Caki2 (cell line): ENCODE results near the gene NANOS2. TPM values are rescaled to one million over a fixed set of nuclear protein-coding genes. Genes with fewer than 3 reads are reported as not detected.
"Not testable (repeated sequence)": the region's sequence is repeated elsewhere in the genome, so short reads cannot be mapped to it uniquely, and the experiment has no call there.

ENCODE experiments used
- DNase-seq: peaks from one replicate; pipeline ENCODE4 v3.0.0-alpha.2; 2015; ENCODE audit warnings: low read depth
- in situ Hi-C: cut with HindIII; loops from 2 replicates; pipeline ENCODE4 v1.10.0; 2016; ENCODE audit warnings: low sequenced_read_pairs, low pct_unique_long_range_greater_than_20kb, mixed read lengths
- total RNA-seq: library from RNA; depleted of rRNA; stranded (reverse); fragments of >200 nt; shearing (Covaris generic); gene quantifications from 2 replicates; pipeline ENCODE4 v1.2.3, GENCODE V29; 2014; ENCODE audit warnings: low replicate concordance

NANOS2 gene
- total RNA-seq, 1 experiment from 2014 or later, result not detected

GRCh38 chr19:45882652-45883585 lies 31.7 kb downstream of the NANOS2 start:
- peak; percentile 93 for DNase-seq
- in situ Hi-C loops, result no loop called here

DNA sequence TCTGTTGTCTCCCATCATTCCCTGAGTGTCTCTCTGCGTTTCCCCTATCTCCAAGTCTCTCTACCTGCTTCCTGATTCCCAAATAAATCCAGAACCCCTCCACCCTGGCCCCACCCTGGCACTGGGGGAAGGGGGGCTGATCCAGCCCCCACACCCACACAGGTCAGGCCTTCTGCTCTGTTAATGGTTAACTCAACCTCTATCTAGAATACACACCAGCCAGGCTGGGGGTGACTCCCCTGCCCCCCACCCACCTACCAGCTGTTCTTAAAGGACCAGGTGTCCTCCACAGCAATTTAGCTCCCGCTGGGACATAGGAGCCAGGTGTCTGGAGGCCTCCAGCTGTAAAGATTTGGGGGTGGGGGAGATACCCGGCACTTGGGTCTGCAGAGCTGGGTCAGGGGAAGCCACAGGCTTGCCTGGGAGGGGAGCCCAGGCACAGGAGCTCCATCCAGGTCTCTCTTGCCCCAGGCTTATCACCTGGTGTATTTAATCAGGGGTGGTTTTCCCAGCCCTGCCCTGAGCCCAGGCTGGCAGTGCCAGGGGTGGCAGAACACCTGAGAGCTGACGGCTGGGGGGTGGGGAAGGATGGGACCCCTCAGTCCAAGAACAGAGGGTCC lies 32.6 kb downstream of the NANOS2 start:
- in situ Hi-C loops, result no loop called here
- DNase-seq, result no peak

DNA sequence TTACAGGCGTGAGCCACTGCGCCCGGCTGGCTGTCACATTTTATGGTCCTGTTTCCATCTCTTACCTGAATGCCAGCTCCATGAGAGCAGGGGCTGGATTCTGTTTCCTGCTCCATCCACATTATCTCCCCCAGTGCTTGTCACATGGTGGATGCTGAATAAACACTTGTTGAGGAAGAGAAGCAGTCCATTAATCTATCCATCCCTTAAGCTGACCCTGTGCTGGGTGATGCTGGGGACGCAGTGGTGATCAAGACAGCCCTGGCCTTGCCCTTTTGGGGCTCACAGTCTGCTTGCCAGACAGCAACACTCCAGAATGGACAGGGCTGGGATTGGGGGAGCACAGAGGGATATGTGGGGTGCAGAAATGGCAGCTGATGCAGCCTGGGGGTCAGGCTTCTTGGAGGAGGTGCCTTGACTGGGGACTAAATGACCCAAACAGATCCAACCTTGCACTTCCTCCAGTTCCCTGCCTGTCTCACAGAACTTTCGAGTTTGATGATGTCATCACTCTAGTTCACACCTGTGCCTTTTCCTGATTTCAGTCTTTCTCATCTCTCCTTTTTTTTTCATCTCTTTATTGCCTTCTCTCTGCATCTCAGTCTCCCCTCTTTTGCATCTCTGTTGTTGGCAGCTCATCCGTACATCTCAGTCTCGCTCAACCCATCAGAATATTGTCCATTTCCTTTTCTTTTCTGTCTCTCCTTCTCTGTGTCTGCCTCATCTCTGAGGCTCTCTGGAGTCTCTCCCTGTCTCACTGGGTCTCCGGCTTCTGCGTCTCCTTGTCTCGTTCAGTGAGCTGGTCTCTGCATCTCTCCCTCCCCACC lies 33.3 kb downstream of the NANOS2 start:
- in situ Hi-C loops, result no loop called here
- no peak for DNase-seq

- no peak for DNase-seq
- in situ Hi-C loops, result no loop called here
Measured at GRCh38 chr19:45879971-45880370, 34.6 kb downstream of the NANOS2 start.

- DNase-seq, result no peak
- in situ Hi-C loops, result no loop called here
Measured at GRCh38 chr19:45879055-45879454, 35.5 kb downstream of the NANOS2 start.

DNA sequence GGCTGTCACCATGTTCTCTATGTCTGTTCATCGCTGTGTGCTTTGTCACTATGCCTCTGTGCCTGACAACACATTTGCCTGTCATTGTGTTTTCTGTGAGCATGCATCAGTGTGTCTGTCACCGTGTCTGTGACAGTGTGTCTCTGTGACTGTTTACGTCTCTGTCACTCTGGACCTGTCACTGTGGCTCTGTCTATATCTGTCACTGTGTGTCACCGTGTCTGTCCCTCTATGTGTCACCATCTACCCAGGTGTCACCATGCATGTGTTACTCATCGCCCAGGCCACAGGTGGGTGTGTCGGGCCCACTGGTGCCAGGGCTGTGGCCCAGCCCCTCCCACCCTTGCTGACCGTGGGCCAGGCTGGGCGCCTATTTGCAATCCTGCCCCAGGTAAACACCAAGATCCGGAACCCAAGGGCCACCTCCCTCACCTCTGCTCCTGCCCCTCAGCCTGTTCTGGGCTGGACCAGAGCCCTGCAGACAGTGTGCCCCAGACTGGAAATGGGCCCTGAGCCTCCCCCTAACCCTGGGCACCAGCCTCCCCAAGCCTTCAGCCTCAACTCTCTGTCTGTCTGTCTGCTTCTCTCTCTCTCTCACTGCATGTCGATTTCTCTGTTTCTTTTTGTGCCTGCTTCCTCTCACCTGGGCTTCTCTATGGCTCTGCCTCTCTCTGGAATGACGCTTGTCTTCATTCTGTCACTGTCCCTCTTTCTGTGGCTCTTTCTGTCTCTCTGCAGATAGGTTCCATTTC lies 36.4 kb downstream of the NANOS2 start:
- in situ Hi-C loops, result no loop called here
- DNase-seq, result no peak

DNA sequence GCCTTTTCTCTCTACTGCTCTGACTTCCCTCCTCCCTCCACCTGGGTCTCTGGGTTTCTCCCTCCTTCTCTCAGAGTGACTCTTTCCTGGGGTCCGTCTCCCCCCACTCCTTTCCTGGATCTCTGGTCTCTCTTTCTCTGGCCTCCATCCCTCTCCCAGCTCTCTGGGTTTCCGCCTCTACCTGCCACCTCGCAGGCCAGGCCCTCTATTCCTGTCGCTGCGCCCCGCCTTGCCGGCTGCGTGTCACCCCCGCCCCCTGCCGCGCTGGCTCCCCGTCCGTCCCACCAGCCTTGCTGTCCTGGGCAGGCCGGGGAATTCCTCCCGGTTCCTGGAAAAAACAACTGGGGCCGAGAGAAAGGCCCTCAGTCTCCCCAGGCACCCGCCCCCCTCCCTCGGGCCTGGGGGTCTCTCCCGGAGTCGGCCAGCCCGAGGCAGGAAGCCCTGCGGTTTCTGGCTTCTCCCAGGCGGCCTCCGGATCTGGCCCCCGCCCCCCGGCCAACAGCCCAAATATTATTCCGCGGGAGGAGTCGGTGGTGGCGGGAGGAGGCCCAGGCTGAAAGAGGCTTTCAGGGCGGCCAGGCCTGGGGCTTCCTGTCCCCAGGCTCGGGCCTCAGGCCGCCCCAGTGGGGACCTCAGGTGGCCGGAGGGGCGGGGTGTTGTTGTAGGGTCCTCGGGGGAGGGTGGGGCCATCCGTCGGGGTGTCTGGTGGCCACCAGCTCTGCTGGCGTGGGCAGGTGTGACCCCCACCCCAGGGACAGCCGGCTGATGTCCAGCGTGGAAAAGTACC lies 38.0 kb downstream of the NANOS2 start:
- in situ Hi-C loops, result no loop called here
- no peak for DNase-seq

DNA sequence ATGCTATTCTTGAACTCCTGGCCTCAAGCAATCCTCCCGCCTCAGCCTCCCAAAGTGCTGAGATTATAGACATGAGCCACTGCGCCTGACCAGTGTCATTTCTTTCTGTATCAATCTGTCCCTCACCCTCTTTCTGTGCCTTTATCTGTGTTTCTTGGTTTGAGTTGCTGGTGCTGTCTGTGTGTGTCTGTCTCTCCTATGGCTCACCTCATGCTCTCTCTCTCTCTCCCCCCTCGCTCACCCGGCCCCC lies 38.5 kb downstream of the NANOS2 start:
- in situ Hi-C loops, result no loop called here
- no peak for DNase-seq

DNA sequence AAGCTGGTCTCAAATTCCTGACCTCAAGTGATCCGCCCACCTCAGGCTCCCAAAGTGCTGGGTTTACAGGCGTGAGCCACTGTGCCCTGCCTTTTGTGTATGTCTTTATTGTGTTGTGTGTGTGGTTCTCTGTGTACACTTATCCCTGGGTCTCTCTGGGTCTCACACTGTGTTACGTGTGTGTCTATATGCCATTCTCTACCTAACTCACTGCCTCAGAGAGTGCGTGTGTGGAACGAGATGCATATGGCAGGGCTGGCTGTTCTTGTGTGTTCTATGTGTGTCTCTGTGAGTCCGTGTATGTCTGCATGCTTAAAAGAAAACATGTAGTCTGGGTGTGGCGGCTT lies 40.0 kb downstream of the NANOS2 start:
- in situ Hi-C loops, result no loop called here
- DNase-seq, result no peak

GRCh38 chr19:45873219-45873772 lies 41.3 kb downstream of the NANOS2 start:
- no peak for DNase-seq
- in situ Hi-C loops, result no loop called here

DNA sequence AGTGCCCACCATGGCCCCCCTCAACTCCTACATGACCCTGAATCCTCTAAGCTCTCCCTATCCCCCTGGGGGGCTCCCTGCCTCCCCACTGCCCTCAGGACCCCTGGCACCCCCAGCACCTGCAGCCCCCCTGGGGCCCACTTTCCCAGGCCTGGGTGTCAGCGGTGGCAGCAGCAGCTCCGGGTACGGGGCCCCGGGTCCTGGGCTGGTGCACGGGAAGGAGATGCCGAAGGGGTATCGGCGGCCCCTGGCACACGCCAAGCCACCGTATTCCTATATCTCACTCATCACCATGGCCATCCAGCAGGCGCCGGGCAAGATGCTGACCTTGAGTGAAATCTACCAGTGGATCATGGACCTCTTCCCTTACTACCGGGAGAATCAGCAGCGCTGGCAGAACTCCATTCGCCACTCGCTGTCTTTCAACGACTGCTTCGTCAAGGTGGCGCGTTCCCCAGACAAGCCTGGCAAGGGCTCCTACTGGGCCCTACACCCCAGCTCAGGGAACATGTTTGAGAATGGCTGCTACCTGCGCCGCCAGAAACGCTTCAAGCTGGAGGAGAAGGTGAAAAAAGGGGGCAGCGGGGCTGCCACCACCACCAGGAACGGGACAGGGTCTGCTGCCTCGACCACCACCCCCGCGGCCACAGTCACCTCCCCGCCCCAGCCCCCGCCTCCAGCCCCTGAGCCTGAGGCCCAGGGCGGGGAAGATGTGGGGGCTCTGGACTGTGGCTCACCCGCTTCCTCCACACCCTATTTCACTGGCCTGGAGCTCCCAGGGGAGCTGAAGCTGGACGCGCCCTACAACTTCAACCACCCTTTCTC lies 42.3 kb downstream of the NANOS2 start:
- in situ Hi-C loops, result no loop called here
- DNase-seq, result no peak

GRCh38 chr19:45870798-45871197 lies 43.8 kb downstream of the NANOS2 start:
- DNase-seq, result no peak
- in situ Hi-C loops, result no loop called here

GRCh38 chr19:45867241-45867640 lies 47.3 kb downstream of the NANOS2 start:
- in situ Hi-C loops, result not testable (repeated sequence)

DNA sequence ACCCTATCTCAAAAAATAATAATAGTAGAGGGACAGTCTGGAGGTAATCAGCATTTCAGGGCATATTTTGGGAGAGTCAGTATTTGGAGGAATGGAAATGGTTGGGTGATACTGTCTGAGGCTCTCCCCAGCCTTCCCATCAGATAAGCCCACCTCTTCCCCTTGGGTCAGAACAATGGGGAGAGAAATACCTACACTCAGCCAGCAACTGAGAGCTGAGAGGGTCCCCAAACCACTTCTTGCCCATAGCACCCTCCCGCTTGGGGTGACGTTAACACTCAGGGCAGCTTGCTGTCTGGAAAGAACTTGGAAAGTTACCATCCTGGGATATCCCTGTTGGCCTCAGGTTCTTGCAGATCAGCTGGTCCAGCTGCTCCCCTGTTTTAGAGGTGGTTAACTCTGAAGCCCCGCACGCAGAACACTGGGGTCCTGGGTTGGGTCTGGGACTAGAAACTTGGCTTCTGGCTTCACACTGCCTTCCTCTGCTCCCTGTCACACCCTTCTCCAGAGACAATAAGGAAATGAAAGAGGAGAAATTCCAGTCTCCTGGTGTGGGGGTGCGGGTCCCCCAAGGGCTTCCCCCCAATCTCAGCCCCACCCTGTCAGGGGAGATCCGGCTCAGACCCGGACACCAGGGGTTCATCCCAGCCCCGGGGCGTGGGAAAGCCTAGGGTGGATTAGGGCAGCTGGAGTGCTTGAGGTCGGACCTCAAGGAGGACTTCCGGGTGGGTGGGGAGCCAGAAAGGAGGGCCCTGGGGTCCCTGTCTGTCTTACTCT lies 48.0 kb downstream of the NANOS2 start:
- in situ Hi-C loops, result no loop called here
- DNase-seq, result no peak

More at GRCh38 chr19:45867241-45867640, 47.3 kb downstream of the NANOS2 start:
- DNase-seq, result not testable (repeated sequence)

DNA sequence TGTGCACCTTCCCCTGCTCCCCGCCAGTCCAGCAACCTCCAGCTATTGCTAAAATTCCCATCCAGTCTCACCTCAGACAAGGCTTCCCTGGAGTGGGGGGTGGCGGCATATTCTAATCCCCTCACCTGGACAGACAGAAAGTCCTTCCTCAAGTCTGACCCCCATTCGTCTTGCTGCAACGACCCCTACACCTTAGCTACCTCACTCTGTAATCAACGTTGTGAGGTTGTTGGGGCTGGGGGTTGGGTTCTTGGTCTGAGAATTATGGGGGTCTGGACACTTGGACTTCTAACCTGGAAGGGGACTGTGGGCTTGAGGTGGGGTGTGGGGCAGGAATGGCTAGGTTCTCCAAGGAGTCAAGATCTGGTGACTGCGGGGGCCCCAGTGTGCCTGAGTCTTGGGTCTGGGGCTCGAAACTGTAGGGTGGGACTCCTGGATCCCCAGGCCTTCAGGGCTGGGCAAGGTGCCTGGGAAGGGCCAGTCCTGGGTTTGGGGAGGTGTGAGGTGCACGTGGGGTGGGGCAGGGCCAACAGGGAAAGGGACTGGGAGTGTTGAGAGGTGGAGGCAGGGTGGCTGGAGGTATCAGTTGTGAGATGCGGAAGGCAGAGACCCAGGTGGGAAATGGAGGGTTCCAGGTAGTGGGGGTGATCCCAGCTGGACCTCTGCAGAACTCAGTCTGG lies 49.2 kb downstream of the NANOS2 start:
- DNase-seq, result no peak
- in situ Hi-C loops, result no loop called here
